ENCODE results near the gene GNAL. TPM values are rescaled to one million over a fixed set of nuclear protein-coding genes. Genes with fewer than 3 reads are reported as not detected.

GNAL gene
- total RNA-seq, 2 donors from 2014 or later = 4.2 to 14.3 TPM

DNA sequence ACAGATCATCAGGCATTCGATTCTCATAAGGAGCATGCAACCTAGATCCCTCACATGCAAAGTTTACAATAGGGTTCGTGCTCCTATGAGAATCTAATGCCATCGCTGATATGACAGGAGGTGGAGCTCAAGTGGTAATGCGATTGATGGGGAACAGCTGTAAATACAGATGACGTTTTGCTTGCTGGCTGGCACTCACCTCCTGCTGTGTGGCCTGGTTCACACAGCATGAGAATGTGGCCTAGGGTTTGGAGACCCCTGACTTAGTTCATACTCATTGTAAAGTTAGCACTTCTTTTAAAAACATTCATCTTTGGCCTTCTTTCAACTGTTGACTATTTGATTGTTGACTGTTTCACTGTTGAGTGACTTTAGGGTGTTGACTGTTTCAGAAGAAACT is 153.5 kb downstream of the GNAL start:
- no peaks in the 10 kb centered on the region for H3K4me1 ChIP-seq (replicated peaks)
- WGBS = 87% methylated on average over 5 of the region's 5 CpGs
- TF ChIP-seq POLR2A (IDR thresholded peaks at IDR 0.05) (no peak), POLR2AphosphoS5 (IDR thresholded peaks at IDR 0.05) (no peak)
- TF ChIP-seq, protein P1, sequence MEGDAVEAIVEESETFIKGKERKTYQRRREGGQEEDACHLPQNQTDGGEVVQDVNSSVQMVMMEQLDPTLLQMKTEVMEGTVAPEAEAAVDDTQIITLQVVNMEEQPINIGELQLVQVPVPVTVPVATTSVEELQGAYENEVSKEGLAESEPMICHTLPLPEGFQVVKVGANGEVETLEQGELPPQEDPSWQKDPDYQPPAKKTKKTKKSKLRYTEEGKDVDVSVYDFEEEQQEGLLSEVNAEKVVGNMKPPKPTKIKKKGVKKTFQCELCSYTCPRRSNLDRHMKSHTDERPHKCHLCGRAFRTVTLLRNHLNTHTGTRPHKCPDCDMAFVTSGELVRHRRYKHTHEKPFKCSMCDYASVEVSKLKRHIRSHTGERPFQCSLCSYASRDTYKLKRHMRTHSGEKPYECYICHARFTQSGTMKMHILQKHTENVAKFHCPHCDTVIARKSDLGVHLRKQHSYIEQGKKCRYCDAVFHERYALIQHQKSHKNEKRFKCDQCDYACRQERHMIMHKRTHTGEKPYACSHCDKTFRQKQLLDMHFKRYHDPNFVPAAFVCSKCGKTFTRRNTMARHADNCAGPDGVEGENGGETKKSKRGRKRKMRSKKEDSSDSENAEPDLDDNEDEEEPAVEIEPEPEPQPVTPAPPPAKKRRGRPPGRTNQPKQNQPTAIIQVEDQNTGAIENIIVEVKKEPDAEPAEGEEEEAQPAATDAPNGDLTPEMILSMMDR (IDR thresholded peaks at IDR 0.05) = no peak
- no peak overlapping the region for H3K27ac ChIP-seq
- H3K36me3 ChIP-seq = no peaks in the 10 kb centered on the region
- H3K9me3 ChIP-seq = no peaks in the 10 kb centered on the region
- no peak for DNase-seq (ENCODE audit: low spot score)
- H3K27me3 ChIP-seq (replicated peaks; ENCODE audit: insufficient read depth) = no peaks in the 10 kb centered on the region
- intact Hi-C loops (cut with DNase I) = no loop called here
- H3K4me3 ChIP-seq = no peak overlapping the region

DNA sequence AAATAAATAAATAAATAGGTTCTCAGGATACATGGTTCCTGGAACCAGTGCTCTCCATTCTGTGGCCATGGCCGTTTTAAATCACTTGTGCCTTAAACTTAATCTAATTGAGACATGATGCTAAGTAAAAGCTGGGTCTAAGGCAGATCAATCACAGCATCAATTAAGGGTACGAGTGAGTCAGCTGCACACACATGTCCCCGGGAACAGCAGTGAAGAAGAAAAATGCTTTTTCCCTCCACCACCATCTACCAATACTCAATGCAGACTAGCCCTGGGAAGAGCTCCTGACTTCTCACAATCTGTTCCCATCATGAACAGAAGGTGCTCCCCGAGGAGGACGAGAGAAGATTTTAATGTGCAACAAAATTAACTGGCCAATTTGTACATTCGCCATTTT is 155.4 kb downstream of the GNAL start:
- intact Hi-C loops (cut with DNase I) = no loop called here
- no peak for DNase-seq (ENCODE audit: low spot score)
- 89% methylated on average over 6 of the region's 6 CpGs for WGBS
- Histone ChIP-seq H3K36me3 (no peaks in the 10 kb centered on the region), H3K27ac (no peak overlapping the region), H3K9me3 (no peaks in the 10 kb centered on the region), H3K27me3 (replicated peaks; ENCODE audit: insufficient read depth) (no peaks in the 10 kb centered on the region), H3K4me3 (no peak overlapping the region), H3K4me1 (replicated peaks) (no peaks in the 10 kb centered on the region)
- no peak for TF ChIP-seq POLR2A (IDR thresholded peaks at IDR 0.05)
- TF ChIP-seq POLR2AphosphoS5 (IDR thresholded peaks at IDR 0.05) = no peak
- TF ChIP-seq, protein P1 (IDR thresholded peaks at IDR 0.05) = no peak

DNA sequence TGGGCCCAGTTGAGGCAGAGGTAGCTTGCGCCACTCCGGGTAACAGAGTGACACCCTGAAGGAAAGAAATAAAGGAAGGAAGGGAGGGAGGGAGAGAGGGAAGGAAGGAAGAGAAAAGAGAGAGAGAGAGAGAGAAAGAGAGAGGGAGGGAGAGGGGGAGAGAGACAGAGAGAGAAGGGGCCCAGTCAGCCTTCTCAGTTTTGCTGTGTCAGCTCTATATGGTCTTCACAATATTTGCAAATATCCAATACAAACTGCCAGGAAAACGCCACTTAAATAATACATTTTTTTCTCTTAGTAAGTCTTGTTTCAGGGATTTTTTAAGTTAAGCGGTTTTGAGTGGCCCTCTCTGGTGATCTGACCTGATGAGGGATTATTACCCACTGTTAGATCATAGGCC is 156.6 kb downstream of the GNAL start:
- Histone ChIP-seq H3K27me3 (replicated peaks; ENCODE audit: insufficient read depth) (no peaks in the 10 kb centered on the region), H3K4me1 (replicated peaks) (no peaks in the 10 kb centered on the region), H3K36me3 (no peaks in the 10 kb centered on the region), H3K4me3 (no peak overlapping the region), H3K27ac (no peak overlapping the region), H3K9me3 (no peaks in the 10 kb centered on the region)
- TF ChIP-seq POLR2AphosphoS5 (IDR thresholded peaks at IDR 0.05) (no peak), POLR2A (IDR thresholded peaks at IDR 0.05) (no peak)
- TF ChIP-seq, protein P1 (IDR thresholded peaks at IDR 0.05) = no peak
- intact Hi-C loops (cut with DNase I) = no loop called here
- DNase-seq (ENCODE audit: low spot score) = no peak
- 82% methylated on average over 4 of the region's 4 CpGs for WGBS

DNA sequence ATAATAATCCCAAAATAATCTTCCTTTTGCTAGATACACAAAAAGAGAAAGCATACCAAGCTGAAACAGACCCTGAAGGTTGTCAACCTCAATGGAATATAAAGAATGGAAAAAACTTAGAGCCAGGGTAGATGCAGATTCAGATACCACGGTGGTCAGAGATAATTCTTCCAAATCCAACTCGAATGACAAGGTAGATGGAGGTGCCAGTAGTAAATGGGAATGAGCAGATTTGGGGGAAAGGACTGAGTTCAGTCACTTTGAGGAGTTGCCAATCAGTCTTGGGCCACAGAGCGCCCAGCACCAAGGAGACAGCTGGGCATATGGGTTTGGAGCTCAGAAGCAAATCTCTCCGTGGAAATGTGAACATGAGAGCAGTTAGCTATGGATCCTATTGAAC is 158.7 kb downstream of the GNAL start:
- Histone ChIP-seq H3K27ac (no peak overlapping the region), H3K9me3 (no peaks in the 10 kb centered on the region), H3K4me1 (replicated peaks) (no peaks in the 10 kb centered on the region), H3K36me3 (no peaks in the 10 kb centered on the region), H3K27me3 (replicated peaks; ENCODE audit: insufficient read depth) (no peaks in the 10 kb centered on the region), H3K4me3 (no peak overlapping the region)
- TF ChIP-seq, protein P1 (IDR thresholded peaks at IDR 0.05) = no peak
- no peak for TF ChIP-seq POLR2AphosphoS5 (IDR thresholded peaks at IDR 0.05)
- no peak for TF ChIP-seq POLR2A (IDR thresholded peaks at IDR 0.05)
- DNase-seq (ENCODE audit: low spot score) = no peak
- intact Hi-C loops (cut with DNase I) = no loop called here
- WGBS = 78% methylated on average over 4 of the region's 4 CpGs

GRCh38 chr18:11849279-11849678 is 160.2 kb downstream of the GNAL start:
- Histone ChIP-seq H3K27ac (peak overlapping the region in 1 of 2 donors; percentile 91), H3K4me3 (no peak overlapping the region), H3K27me3 (replicated peaks; ENCODE audit: insufficient read depth) (no peaks in the 10 kb centered on the region), H3K9me3 (no peaks in the 10 kb centered on the region), H3K4me1 (replicated peaks) (no peaks in the 10 kb centered on the region), H3K36me3 (no peaks in the 10 kb centered on the region)
- 97% methylated on average over 7 of the region's 7 CpGs for WGBS
- no peak for DNase-seq (ENCODE audit: low spot score)
- intact Hi-C loops (cut with DNase I) = no loop called here
- TF ChIP-seq POLR2A (IDR thresholded peaks at IDR 0.05) (no peak), POLR2AphosphoS5 (IDR thresholded peaks at IDR 0.05) (no peak)
- TF ChIP-seq, protein P1 (IDR thresholded peaks at IDR 0.05) = no peak
